OCI-LY3 (cell line): ENCODE measurements around the gene NUDT8.

Experiments used
- H2AFZ ChIP-seq: fragments of 200-600, 300-600 bp; shearing (Covaris generic); 2 replicates; pipeline ENCODE4 v1.6.0; 2014; ENCODE audit warnings: antibody characterized with exemption, low read depth, low read length
- H3K27ac ChIP-seq: fragments of 200-600, 300-600 bp; sonication (generic); 2 replicates; pipeline ENCODE4 v1.5.1; 2014; ENCODE audit warnings: mild to moderate bottlenecking, low read length, moderate library complexity, mixed read lengths
- H3K27me3 ChIP-seq: fragments of 200-600, 300-600 bp; sonication (generic); 2 replicates; pipeline ENCODE4 v1.6.1; 2014; ENCODE audit warnings: low read depth, low read length, mixed read lengths
- H3K36me3 ChIP-seq: fragments of 200-600, 300-600 bp; sonication (generic); replicated peaks from 2 replicates; pipeline ENCODE3; 2014; ENCODE audit warnings: low read depth, low read length, mixed read lengths
- H3K4me1 ChIP-seq: fragments of 300-600, 200-600 bp; sonication (generic); 2 replicates; pipeline ENCODE4 v1.6.1; 2014; ENCODE audit warnings: low read length, mixed read lengths
- H3K4me2 ChIP-seq: fragments of 200-600, 300-600 bp; sonication (generic); 2 replicates; pipeline ENCODE4 v1.6.1; 2014; ENCODE audit warnings: low read length, mixed read lengths
- H3K4me3 ChIP-seq: fragments of 300-600, 200-600 bp; sonication (generic); 2 replicates; pipeline ENCODE4 v1.5.1; 2014; ENCODE audit warnings: antibody characterized with exemption, mild to moderate bottlenecking, low read length, moderate library complexity
- H3K79me2 ChIP-seq: fragments of 300-600, 200-600 bp; shearing (Covaris generic); 2 replicates; pipeline ENCODE4 v1.6.1; 2014; ENCODE audit warnings: mild to moderate bottlenecking, low read length, mixed read lengths
- H3K9ac ChIP-seq: fragments of 300-600, 200-600 bp; shearing (Covaris generic); 2 replicates; pipeline ENCODE4 v1.6.0; 2014; ENCODE audit warnings: mild to moderate bottlenecking, low read length, moderate library complexity
- H3K9me3 ChIP-seq: fragments of 200-600, 300-600 bp; shearing (Covaris generic); 2 replicates; pipeline ENCODE4 v1.6.1; 2014; ENCODE audit warnings: low read length, mixed read lengths; ENCODE audit not compliant: insufficient read depth
- H4K20me1 ChIP-seq: fragments of 200-600, 300-600 bp; sonication (generic); 2 replicates; pipeline ENCODE4 v1.6.1; 2016; ENCODE audit warnings: low read length, mixed read lengths; ENCODE audit not compliant: insufficient read depth
- CTCF ChIP-seq: fragments of 200-600, 300-600 bp; sonication (generic); IDR thresholded peaks from 2 replicates; pipeline ENCODE4 v1.5.1; 2014; ENCODE audit warnings: antibody characterized with exemption, low read length, low read depth
- EZH2phosphoT487 ChIP-seq: fragments of 200-600 bp; shearing (Covaris generic); IDR thresholded peaks from 2 replicates; pipeline ENCODE4 v1.6.1; 2018; ENCODE audit warnings: antibody characterized with exemption, mixed run types, low read depth

The NUDT8 gene

GRCh38 chr11:67656278-67656922, 26.7 kb upstream of the NUDT8 start:
- Histone ChIP-seq H3K79me2 (no peaks in the 10 kb centered on the region), H3K4me3 (no peak overlapping the region), H2AFZ (no peak overlapping the region), H3K9me3 (peaks cover 26% of the 10 kb centered on the region), H3K27me3 (peaks cover 17% of the 10 kb centered on the region), H4K20me1 (no peaks in the 10 kb centered on the region), H3K9ac (no peak overlapping the region), H3K4me1 (peaks cover 11% of the 10 kb centered on the region), H3K4me2 (no peak overlapping the region), H3K36me3 (peaks cover 4% of the 10 kb centered on the region), H3K27ac (no peak overlapping the region)
- no peak for TF ChIP-seq CTCF
- TF ChIP-seq EZH2phosphoT487, result no peak

- peaks cover 27% of the 10 kb centered on the region for H3K4me1 ChIP-seq
- H3K4me3 ChIP-seq, result no peak overlapping the region
- peaks cover 10% of the 10 kb centered on the region; the same call in 1 of the 2 replicates for H3K27me3 ChIP-seq
- TF ChIP-seq EZH2phosphoT487 (no peak), CTCF (no peak)
- no peaks in the 10 kb centered on the region for H4K20me1 ChIP-seq
- peaks cover 4% of the 10 kb centered on the region for H3K36me3 ChIP-seq
- H3K79me2 ChIP-seq, result no peaks in the 10 kb centered on the region
- H3K9me3 ChIP-seq, result peaks cover 26% of the 10 kb centered on the region
- H2AFZ ChIP-seq, result no peak overlapping the region
- no peak overlapping the region for H3K4me2 ChIP-seq
- no peak overlapping the region for H3K27ac ChIP-seq
- H3K9ac ChIP-seq, result no peak overlapping the region
These were observed 24.5 kb upstream of the NUDT8 start for GRCh38 chr11:67654225-67654624.

- H3K79me2 ChIP-seq, result no peaks in the 10 kb centered on the region
- H3K27ac ChIP-seq, result no peak overlapping the region
- H3K4me1 ChIP-seq, result peaks cover 36% of the 10 kb centered on the region
- peaks cover 26% of the 10 kb centered on the region for H3K9me3 ChIP-seq
- peaks cover 7% of the 10 kb centered on the region; the same call in 1 of the 2 replicates for H3K27me3 ChIP-seq
- H4K20me1 ChIP-seq, result no peaks in the 10 kb centered on the region
- H3K36me3 ChIP-seq, result peaks cover 4% of the 10 kb centered on the region
- no peak overlapping the region for H2AFZ ChIP-seq
- H3K4me3 ChIP-seq, result no peak overlapping the region
- H3K9ac ChIP-seq, result no peak overlapping the region
- TF ChIP-seq EZH2phosphoT487 (no peak), CTCF (no peak)
- H3K4me2 ChIP-seq, result no peak overlapping the region
These were observed 23.5 kb upstream of the NUDT8 start for GRCh38 chr11:67652965-67653845.
